ENCODE results near the gene PAK1. TPM values are rescaled to one million over a fixed set of nuclear protein-coding genes. Genes with fewer than 3 reads are reported as not detected.
"Not testable (repeated sequence)": the region's sequence is repeated elsewhere in the genome, so short reads cannot be mapped to it uniquely, and the experiment has no call there.

Gene PAK1
- total RNA-seq, 1 donor from 2014 or later: 69.3 TPM

GRCh38 chr11:77302752-77303151 lies 171.1 kb downstream of the PAK1 start:
- no peak for DNase-seq

- no peak for DNase-seq
Observed at GRCh38 chr11:77301510-77301909, 172.4 kb downstream of the PAK1 start, which contains the start of gene GDPD4. GDPD4 (minus strand) TSS chr11:77301686; CDS start chr11:77285137, 16,549 bp downstream.

- DNase-seq: no peak
Observed at GRCh38 chr11:77300695-77301094, 173.2 kb downstream of the PAK1 start.

- not testable (repeated sequence) for DNase-seq
Observed at GRCh38 chr11:77300028-77300427, 173.9 kb downstream of the PAK1 start.

- DNase-seq: no peak
Observed at GRCh38 chr11:77299528-77299993, 174.3 kb downstream of the PAK1 start.

GRCh38 chr11:77294040-77294439 lies 179.9 kb downstream of the PAK1 start:
- DNase-seq: no peak

- DNase-seq: no peak
Observed at GRCh38 chr11:77289737-77290136, 184.2 kb downstream of the PAK1 start.

GRCh38 chr11:77287615-77288273 lies 186.2 kb downstream of the PAK1 start:
- DNase-seq: no peak

- no peak for DNase-seq
Observed at GRCh38 chr11:77287136-77287535, 186.8 kb downstream of the PAK1 start.

GRCh38 chr11:77284476-77285468 lies 189.1 kb downstream of the PAK1 start:
- no peak for DNase-seq

GRCh38 chr11:77283101-77283500 lies 190.8 kb downstream of the PAK1 start:
- no peak for DNase-seq

- no peak for DNase-seq
Observed at GRCh38 chr11:77278595-77279506, 195.0 kb downstream of the PAK1 start.

GRCh38 chr11:77276271-77276670 lies 197.6 kb downstream of the PAK1 start:
- no peak for DNase-seq

Other genes with a start within 250 kb of the PAK1 start
- not detected for gene GDPD4, start 172.4 kb downstream of the PAK1 start, total RNA-seq
- gene AQP11, start 115.9 kb upstream of the PAK1 start, total RNA-seq: 5.9 TPM
- 177 TPM for gene CLNS1A, start 163.7 kb upstream of the PAK1 start, total RNA-seq

Data from occipital lobe (tissue), 2 donors.